Thoracic aorta (tissue), 2 donors: Measurements from ENCODE around the gene PGC. TPM values are rescaled to one million over a fixed set of nuclear protein-coding genes. Genes with fewer than 3 reads are reported as not detected.

Source experiments
- ATAC-seq: fragments of 150-250 bp; one replicate; pipeline ENCODE4 v1.8.0; 2017; ENCODE audit warnings: low read depth; ENCODE audit not compliant: insufficient number of reproducible peaks, low FRiP score
- DNase-seq: peaks from one replicate; pipeline ENCODE4 v3.0.0-alpha.2; 2020; ENCODE audit warnings: low spot score
- H3K27ac ChIP-seq, 2 donors: fragments of 200-600 bp; sonication (generic); 1 replicate in 1 of 2; 2 replicates in 1 of 2; pipeline ENCODE4 v1.5.1; 2016; ENCODE audit warnings: mild to moderate bottlenecking in 2 of 2, moderate library complexity in 2 of 2
- H3K27me3 ChIP-seq: fragments of 200-600 bp; sonication (generic); replicated peaks from 2 replicates; pipeline ENCODE4 v1.6.0; 2016; ENCODE audit warnings: mild to moderate bottlenecking; ENCODE audit not compliant: insufficient read depth
- H3K36me3 ChIP-seq: fragments of 200-600 bp; sonication (generic); one replicate; pipeline ENCODE4 v1.5.1; 2016
- H3K4me1 ChIP-seq, 2 donors: fragments of 200-600 bp; sonication (generic); 1 replicate in 1 of 2; 2 replicates in 1 of 2; pipeline versions ENCODE4 v1.5.1 to v1.6.0; 2016; ENCODE audit warnings: low read depth in 2 of 2, mild to moderate bottlenecking in 1 of 2; ENCODE audit not compliant: control insufficient read depth in 1 of 2
- H3K4me3 ChIP-seq: fragments of 200-600 bp; sonication (generic); 2 replicates; pipeline ENCODE4 v1.5.1; 2016; ENCODE audit warnings: mild to moderate bottlenecking
- H3K9me3 ChIP-seq: fragments of 200-600 bp; sonication (generic); 2 replicates; pipeline ENCODE4 v1.5.1; 2016
- total RNA-seq, 2 donors: library from RNA; depleted of rRNA; stranded (reverse); fragments of >200 nt; gene quantifications; one replicate each; pipeline versions ENCODE4 v1.1.0 to v1.2.3, GENCODE V29; 2016
- TF ChIP-seq, protein P1 (sequence below): fragments of 200-600 bp; sonication (generic); IDR thresholded peaks from one replicate; pipeline ENCODE4 v1.5.1; 2019; ENCODE audit warnings: antibody characterized with exemption

PGC gene
- total RNA-seq, 2 donors from 2014 or later = 53.1 TPM; not detected in 1

- TF ChIP-seq, protein P1, sequence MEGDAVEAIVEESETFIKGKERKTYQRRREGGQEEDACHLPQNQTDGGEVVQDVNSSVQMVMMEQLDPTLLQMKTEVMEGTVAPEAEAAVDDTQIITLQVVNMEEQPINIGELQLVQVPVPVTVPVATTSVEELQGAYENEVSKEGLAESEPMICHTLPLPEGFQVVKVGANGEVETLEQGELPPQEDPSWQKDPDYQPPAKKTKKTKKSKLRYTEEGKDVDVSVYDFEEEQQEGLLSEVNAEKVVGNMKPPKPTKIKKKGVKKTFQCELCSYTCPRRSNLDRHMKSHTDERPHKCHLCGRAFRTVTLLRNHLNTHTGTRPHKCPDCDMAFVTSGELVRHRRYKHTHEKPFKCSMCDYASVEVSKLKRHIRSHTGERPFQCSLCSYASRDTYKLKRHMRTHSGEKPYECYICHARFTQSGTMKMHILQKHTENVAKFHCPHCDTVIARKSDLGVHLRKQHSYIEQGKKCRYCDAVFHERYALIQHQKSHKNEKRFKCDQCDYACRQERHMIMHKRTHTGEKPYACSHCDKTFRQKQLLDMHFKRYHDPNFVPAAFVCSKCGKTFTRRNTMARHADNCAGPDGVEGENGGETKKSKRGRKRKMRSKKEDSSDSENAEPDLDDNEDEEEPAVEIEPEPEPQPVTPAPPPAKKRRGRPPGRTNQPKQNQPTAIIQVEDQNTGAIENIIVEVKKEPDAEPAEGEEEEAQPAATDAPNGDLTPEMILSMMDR = no peak
- Histone ChIP-seq H3K9me3 (no peaks in the 10 kb centered on the region), H3K4me1 (no peaks in the 10 kb centered on the region), H3K27ac (no peak overlapping the region), H3K36me3 (peaks cover 11% of the 10 kb centered on the region), H3K4me3 (no peak overlapping the region), H3K27me3 (no peaks in the 10 kb centered on the region)
- ATAC-seq (no peak), DNase-seq (no peak)
Observed at GRCh38 chr6:41693281-41694240, 53.6 kb downstream of the PGC start.

DNA sequence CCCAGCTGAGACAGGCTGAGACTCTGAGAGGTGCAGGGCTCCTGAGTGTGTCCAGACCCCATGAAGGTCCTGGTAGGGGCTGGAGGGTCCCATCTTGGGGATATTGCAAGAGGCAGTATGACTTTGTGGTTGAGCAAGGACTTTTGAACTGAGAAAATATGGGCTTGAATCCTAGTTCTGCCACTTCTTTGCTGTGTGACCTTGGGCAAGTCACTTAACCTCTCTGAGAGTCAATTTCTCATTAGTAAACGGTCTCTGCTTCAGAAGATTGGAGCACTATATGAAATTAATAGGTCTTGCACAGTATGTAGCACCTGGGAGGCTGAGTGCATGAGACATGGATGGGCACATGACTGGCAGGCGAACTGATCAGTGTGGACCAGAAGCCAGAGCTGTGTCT is 54.5 kb downstream of the PGC start:
- H3K4me3 ChIP-seq = no peak overlapping the region
- no peak overlapping the region for H3K27ac ChIP-seq
- DNase-seq = no peak
- peaks cover 16% of the 10 kb centered on the region for H3K36me3 ChIP-seq
- H3K9me3 ChIP-seq = no peaks in the 10 kb centered on the region
- no peaks in the 10 kb centered on the region for H3K4me1 ChIP-seq
- no peaks in the 10 kb centered on the region for H3K27me3 ChIP-seq
- TF ChIP-seq, protein P1 = no peak
- ATAC-seq = no peak

GRCh38 chr6:41692080-41692675 is 55.0 kb downstream of the PGC start:
- peaks cover 22% of the 10 kb centered on the region for H3K36me3 ChIP-seq
- no peaks in the 10 kb centered on the region for H3K9me3 ChIP-seq
- H3K27ac ChIP-seq = no peak overlapping the region
- TF ChIP-seq, protein P1 = no peak
- H3K4me3 ChIP-seq = no peak overlapping the region
- no peak for ATAC-seq
- H3K27me3 ChIP-seq = no peaks in the 10 kb centered on the region
- no peak for DNase-seq
- H3K4me1 ChIP-seq = no peaks in the 10 kb centered on the region

GRCh38 chr6:41691426-41692079 is 55.6 kb downstream of the PGC start:
- no peak for DNase-seq
- TF ChIP-seq, protein P1 = no peak
- H3K27ac ChIP-seq = no peak overlapping the region
- no peaks in the 10 kb centered on the region for H3K9me3 ChIP-seq
- peaks cover 28% of the 10 kb centered on the region for H3K36me3 ChIP-seq
- H3K27me3 ChIP-seq = no peaks in the 10 kb centered on the region
- H3K4me3 ChIP-seq = no peak overlapping the region
- no peaks in the 10 kb centered on the region for H3K4me1 ChIP-seq
- ATAC-seq = no peak
